HL-60 (cell line): Measurements from ENCODE around the gene NAT9.

Experiments used
- DNase-seq, 2 experiments: peaks; one replicate each; pipeline ENCODE4 v3.0.0-alpha.2; 2010 to 2020; ENCODE audit warnings: low read depth in 1 of 2, low spot score in 1 of 2
- H3K27ac ChIP-seq: fragments of 250-450 bp; sonication (Bioruptor Pico); replicated peaks from 2 replicates; pipeline ENCODE4 v1.5.1; 2020; ENCODE audit warnings: mild to moderate bottlenecking, moderate library complexity
- H3K27me3 ChIP-seq: fragments of 250-450 bp; sonication (Bioruptor Pico); 2 replicates; pipeline ENCODE4 v1.5.1; 2021; ENCODE audit warnings: mild to moderate bottlenecking, moderate library complexity; ENCODE audit not compliant: insufficient read depth, poor library complexity, severe bottlenecking
- H3K4me3 ChIP-seq: replicated peaks from 2 replicates; pipeline ENCODE4 v1.5.1; 2011; ENCODE audit warnings: mild to moderate bottlenecking, control low read depth, low read length; ENCODE audit not compliant: insufficient read depth
- CTCF ChIP-seq: IDR thresholded peaks from one replicate; pipeline ENCODE4 v1.5.1; 2011; ENCODE audit warnings: low read length, control low read depth, inconsistent platforms; ENCODE audit not compliant: insufficient read depth
- GABPA ChIP-seq: IDR thresholded peaks from 2 replicates; pipeline ENCODE4 v1.6.1; 2012; ENCODE audit warnings: low read depth
- POLR2AphosphoS5 ChIP-seq: IDR thresholded peaks from 2 replicates; pipeline ENCODE4 v1.6.1; 2012; ENCODE audit warnings: low read depth
- REST ChIP-seq: IDR thresholded peaks from 2 replicates; pipeline ENCODE4 v1.6.1; 2012; ENCODE audit warnings: low read depth; ENCODE audit not compliant: insufficient replicate concordance
- SPI1 ChIP-seq: IDR thresholded peaks from 2 replicates; pipeline ENCODE4 v1.6.1; 2012; ENCODE audit warnings: low read depth, mild to moderate bottlenecking, borderline replicate concordance

Gene NAT9

GRCh38 chr17:74815067-74815466 is 38.9 kb upstream of the NAT9 start:
- DNase-seq: no peak
- H3K27me3 ChIP-seq: no peaks in the 10 kb centered on the region
- H3K27ac ChIP-seq: no peak overlapping the region
- H3K4me3 ChIP-seq: no peak overlapping the region
- no peak for TF ChIP-seq REST
- no peak for TF ChIP-seq SPI1
- TF ChIP-seq POLR2AphosphoS5: no peak
- no peak for TF ChIP-seq CTCF
- TF ChIP-seq GABPA: no peak

- no peak overlapping the region for H3K27ac ChIP-seq
- no peaks in the 10 kb centered on the region for H3K27me3 ChIP-seq
- no peak for DNase-seq
- H3K4me3 ChIP-seq: no peak overlapping the region
- TF ChIP-seq REST: no peak
- TF ChIP-seq GABPA: no peak
- TF ChIP-seq SPI1: no peak
- TF ChIP-seq CTCF: no peak
- TF ChIP-seq POLR2AphosphoS5: no peak
These were observed 38.3 kb upstream of the NAT9 start for GRCh38 chr17:74814453-74814852.

GRCh38 chr17:74812109-74813009 is 36.2 kb upstream of the NAT9 start:
- TF ChIP-seq SPI1 (peak; percentile 58; the same call in 1 of the 2 replicates), GABPA (no peak), CTCF (no peak), REST (no peak), POLR2AphosphoS5 (no peak)
- DNase-seq: no peak
- Histone ChIP-seq H3K27ac (no peak overlapping the region), H3K27me3 (no peaks in the 10 kb centered on the region), H3K4me3 (no peak overlapping the region)
